HCT116 (cell line): ENCODE measurements around the gene ICA1L. TPM values are rescaled to one million over a fixed set of nuclear protein-coding genes. Genes with fewer than 3 reads are reported as not detected.

ENCODE experiments used
- ATAC-seq: fragments of 200-7000 bp; cut with Tn5 transposase; 2 replicates; pipeline ENCODE4 v1.9.1; 2020; ENCODE audit warnings: mild to moderate bottlenecking, moderate library complexity
- BruUV-seq: library from RNA; stranded (reverse); fragments of 400-500 nt; replicated peaks from 2 replicates; lab custom pipeline; 2021; lab: Mats Ljungman, UMichigan
- CTCF ChIA-PET: fragments of 300-600 bp; sonication (Branson Sonifier 250); formaldehyde crosslinking; loops from one replicate; lab custom pipeline; 2021; ENCODE audit warnings: antibody characterized with exemption; lab: Charles Lee
- POLR2A ChIA-PET: fragments of 300-600, 350-600 bp; sonication (Branson Sonifier 250); formaldehyde crosslinking; loops from one replicate; lab custom pipeline; 2021; ENCODE audit warnings: antibody characterized with exemption; lab: Charles Lee
- RAD21 ChIA-PET, 2 experiments: fragments of 300-600 bp; sonication (Branson Sonifier 250); formaldehyde crosslinking; loops; one replicate each; lab custom pipeline; 2023; ENCODE audit warnings: low total read pairs in 2 of 2; ENCODE audit not compliant: uncharacterized antibody in 2 of 2, unreplicated experiment in 2 of 2, low non-redundant PET in 1 of 2; lab: Charles Lee
- DNase-seq: peaks from one replicate; pipeline ENCODE4 v3.0.0-alpha.2; 2010; ENCODE audit warnings: low read depth, low spot score
- H2AFZ ChIP-seq: fragments of 200-600 bp; shearing (Covaris generic), sonication (generic); 2 replicates; pipeline ENCODE4 v1.6.1; 2017; ENCODE audit warnings: low read depth, mixed run types, mixed read lengths, antibody characterized with exemption, low read length; ENCODE audit not compliant: poor library complexity, severe bottlenecking
- H3K27ac ChIP-seq: 2 replicates; pipeline ENCODE4 v1.5.1; 2012; ENCODE audit warnings: low read depth, low read length
- H3K27me3 ChIP-seq: fragments of 200-600 bp; sonication (generic); 2 replicates; pipeline ENCODE4 v1.6.1; 2016; ENCODE audit warnings: mixed run types, low read length, mixed read lengths; ENCODE audit not compliant: insufficient read depth
- H3K36me3 ChIP-seq, 2 experiments: fragments of 200-500 bp in 1 of 2; fragments of 200-600 bp in 1 of 2; sonication (Bioruptor generic) in 1 of 2; sonication (generic) in 1 of 2; 2 replicates each; pipeline versions ENCODE4 v1.5.1 to v1.6.1; 2014 to 2016; ENCODE audit warnings: low read length in 2 of 2, inconsistent platforms in 1 of 2, mixed read lengths in 1 of 2, mixed run types in 1 of 2; ENCODE audit not compliant: insufficient read depth in 2 of 2, control insufficient read depth in 1 of 2
- H3K4me1 ChIP-seq, 2 experiments: fragments of 200-600 bp in 1 of 2; sonication (generic) in 1 of 2; 2 replicates each; pipeline versions ENCODE4 v1.5.1 to v1.6.1; 2012 to 2017; ENCODE audit warnings: low read length in 2 of 2, inconsistent platforms in 1 of 2, mild to moderate bottlenecking in 1 of 2, mixed read lengths in 1 of 2, mixed run types in 1 of 2, moderate library complexity in 1 of 2; ENCODE audit not compliant: insufficient read depth in 2 of 2, control insufficient read depth in 1 of 2
- H3K4me2 ChIP-seq: fragments of 200-600 bp; sonication (generic); 2 replicates; pipeline ENCODE4 v1.6.1; 2017; ENCODE audit warnings: mixed run types, low read length, mixed read lengths
- H3K4me3 ChIP-seq, 2 experiments: fragments of 200-600 bp in 1 of 2; sonication (generic) in 1 of 2; replicated peaks in 1 of 2; 2 replicates each; pipeline ENCODE4 v1.5.1; 2011 to 2016; ENCODE audit warnings: low read length in 2 of 2, control low read depth in 1 of 2, low read depth in 1 of 2, mild to moderate bottlenecking in 1 of 2, mixed read lengths in 1 of 2, mixed run types in 1 of 2
- H3K79me2 ChIP-seq: fragments of 200-600 bp; sonication (generic); 2 replicates; pipeline ENCODE4 v1.6.1; 2017; ENCODE audit warnings: mild to moderate bottlenecking, mixed run types, low read length, moderate library complexity, mixed read lengths; ENCODE audit not compliant: insufficient read depth
- H3K9ac ChIP-seq: fragments of 200-600 bp; sonication (generic); 2 replicates; pipeline ENCODE4 v1.6.1; 2016; ENCODE audit warnings: low read length, mixed read lengths
- H3K9me2 ChIP-seq: fragments of 200-600 bp; sonication (generic), shearing (Covaris generic); 2 replicates; pipeline ENCODE4 v1.6.1; 2017; ENCODE audit warnings: mixed run types, mild to moderate bottlenecking, moderate library complexity; ENCODE audit not compliant: insufficient read depth
- H3K9me3 ChIP-seq, 2 experiments: fragments of 200-500 bp in 1 of 2; fragments of 200-600 bp in 1 of 2; sonication (Bioruptor generic) in 1 of 2; sonication (generic) in 1 of 2; 2 replicates each; pipeline ENCODE4 v1.6.1; 2014 to 2017; ENCODE audit warnings: low read length in 2 of 2, mixed read lengths in 2 of 2, inconsistent platforms in 1 of 2, low read depth in 1 of 2, mild to moderate bottlenecking in 1 of 2, mixed run types in 1 of 2, moderate library complexity in 1 of 2; ENCODE audit not compliant: control insufficient read depth in 1 of 2, insufficient read depth in 1 of 2
- H4K20me1 ChIP-seq: fragments of 200-600 bp; sonication (generic), shearing (Covaris generic); 2 replicates; pipeline ENCODE4 v1.6.1; 2017; ENCODE audit warnings: mixed run types, mild to moderate bottlenecking, moderate library complexity; ENCODE audit not compliant: insufficient read depth
- CEBPB ChIP-seq: IDR thresholded peaks from 2 replicates; pipeline ENCODE4 v1.6.1; 2012; ENCODE audit warnings: low read depth
- ELF1 ChIP-seq: IDR thresholded peaks from 2 replicates; pipeline ENCODE4 v1.6.1; 2012; ENCODE audit warnings: low read depth, borderline replicate concordance
- EZH2 ChIP-seq: fragments of 200-600 bp; sonication (generic); IDR thresholded peaks from 2 replicates; pipeline ENCODE4 v1.6.1; 2017; ENCODE audit warnings: antibody characterized with exemption, mixed run types
- JUND ChIP-seq: IDR thresholded peaks from 2 replicates; pipeline ENCODE4 v1.6.1; 2012
- POLR2AphosphoS5 ChIP-seq: IDR thresholded peaks from 2 replicates; pipeline ENCODE4 v1.6.1; 2011; ENCODE audit warnings: mild to moderate bottlenecking, low read depth, low read length, moderate library complexity
- ZNF274 ChIP-seq: fragments of 200-500 bp; sonication (Bioruptor generic); IDR thresholded peaks from 2 replicates; pipeline ENCODE4 v1.6.1; 2014; ENCODE audit warnings: mild to moderate bottlenecking, low read depth, low read length, inconsistent platforms
- intact Hi-C: fragments of 100-400 bp; cut with micrococcal nuclease; formaldehyde crosslinking; loops from 2 replicates; pipeline ENCODE4 v1.10.0; 2022
- total RNA-seq: library from RNA; stranded (reverse); gene quantifications from one replicate; pipeline ENCODE4 v1.2.1, GENCODE V29; 2021; ENCODE audit not compliant: unreplicated experiment
- TF ChIP-seq, protein P1 (sequence below): IDR thresholded peaks from 2 replicates; pipeline ENCODE4 v1.6.1; 2012; ENCODE audit warnings: low read depth
- TF ChIP-seq, protein P2 (sequence below): IDR thresholded peaks from 2 replicates; pipeline ENCODE4 v1.6.1; 2011; ENCODE audit warnings: mild to moderate bottlenecking, low read length, moderate library complexity; ENCODE audit not compliant: insufficient replicate concordance; ENCODE audit errors: extremely low read depth
- TF ChIP-seq, protein P3 (sequence below): IDR thresholded peaks from 2 replicates; pipeline ENCODE4 v1.6.1; 2012

The ICA1L gene
- total RNA-seq, 1 experiment from 2014 or later = 2.5 TPM

DNA sequence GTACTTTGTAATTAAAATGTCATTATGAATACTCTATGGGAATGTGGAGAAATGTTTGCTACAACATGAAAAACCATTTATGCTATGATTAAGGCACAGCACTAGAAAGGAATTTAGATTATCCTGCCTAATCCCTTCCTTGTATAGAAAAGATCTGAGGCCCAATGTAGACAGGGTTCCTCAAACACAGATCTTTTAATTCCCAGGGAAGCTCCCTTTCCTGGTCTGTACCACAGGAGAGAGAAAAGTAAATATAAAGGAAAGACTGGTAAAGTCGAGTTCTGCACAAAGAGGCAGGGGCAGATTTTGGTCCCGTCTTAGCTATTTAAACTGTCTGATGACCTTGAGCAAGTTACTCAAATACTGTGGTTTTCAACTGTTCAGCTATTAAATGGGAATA lies 84.7 kb downstream of the ICA1L start:
- TF ChIP-seq, protein P1, sequence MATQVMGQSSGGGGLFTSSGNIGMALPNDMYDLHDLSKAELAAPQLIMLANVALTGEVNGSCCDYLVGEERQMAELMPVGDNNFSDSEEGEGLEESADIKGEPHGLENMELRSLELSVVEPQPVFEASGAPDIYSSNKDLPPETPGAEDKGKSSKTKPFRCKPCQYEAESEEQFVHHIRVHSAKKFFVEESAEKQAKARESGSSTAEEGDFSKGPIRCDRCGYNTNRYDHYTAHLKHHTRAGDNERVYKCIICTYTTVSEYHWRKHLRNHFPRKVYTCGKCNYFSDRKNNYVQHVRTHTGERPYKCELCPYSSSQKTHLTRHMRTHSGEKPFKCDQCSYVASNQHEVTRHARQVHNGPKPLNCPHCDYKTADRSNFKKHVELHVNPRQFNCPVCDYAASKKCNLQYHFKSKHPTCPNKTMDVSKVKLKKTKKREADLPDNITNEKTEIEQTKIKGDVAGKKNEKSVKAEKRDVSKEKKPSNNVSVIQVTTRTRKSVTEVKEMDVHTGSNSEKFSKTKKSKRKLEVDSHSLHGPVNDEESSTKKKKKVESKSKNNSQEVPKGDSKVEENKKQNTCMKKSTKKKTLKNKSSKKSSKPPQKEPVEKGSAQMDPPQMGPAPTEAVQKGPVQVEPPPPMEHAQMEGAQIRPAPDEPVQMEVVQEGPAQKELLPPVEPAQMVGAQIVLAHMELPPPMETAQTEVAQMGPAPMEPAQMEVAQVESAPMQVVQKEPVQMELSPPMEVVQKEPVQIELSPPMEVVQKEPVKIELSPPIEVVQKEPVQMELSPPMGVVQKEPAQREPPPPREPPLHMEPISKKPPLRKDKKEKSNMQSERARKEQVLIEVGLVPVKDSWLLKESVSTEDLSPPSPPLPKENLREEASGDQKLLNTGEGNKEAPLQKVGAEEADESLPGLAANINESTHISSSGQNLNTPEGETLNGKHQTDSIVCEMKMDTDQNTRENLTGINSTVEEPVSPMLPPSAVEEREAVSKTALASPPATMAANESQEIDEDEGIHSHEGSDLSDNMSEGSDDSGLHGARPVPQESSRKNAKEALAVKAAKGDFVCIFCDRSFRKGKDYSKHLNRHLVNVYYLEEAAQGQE = no peak
- TF ChIP-seq JUND = no peak
- BruUV-seq = no TSS peak
- DNase-seq = no peak
- ChIA-PET POLR2A (no interaction called here), CTCF (no interaction called here), RAD21 (no interaction called here)
- Histone ChIP-seq H4K20me1 (no peaks in the 10 kb centered on the region), H3K9me2 (no peaks in the 10 kb centered on the region), H3K36me3 (no peaks in the 10 kb centered on the region), H2AFZ (no peak overlapping the region), H3K4me3 (no peak overlapping the region), H3K79me2 (no peaks in the 10 kb centered on the region), H3K27ac (no peak overlapping the region), H3K27me3 (no peaks in the 10 kb centered on the region), H3K9ac (no peak overlapping the region), H3K9me3 (no peaks in the 10 kb centered on the region), H3K4me1 (no peaks in the 10 kb centered on the region), H3K4me2 (no peak overlapping the region)
- intact Hi-C loops = no loop called here
- no peak for ATAC-seq

DNA sequence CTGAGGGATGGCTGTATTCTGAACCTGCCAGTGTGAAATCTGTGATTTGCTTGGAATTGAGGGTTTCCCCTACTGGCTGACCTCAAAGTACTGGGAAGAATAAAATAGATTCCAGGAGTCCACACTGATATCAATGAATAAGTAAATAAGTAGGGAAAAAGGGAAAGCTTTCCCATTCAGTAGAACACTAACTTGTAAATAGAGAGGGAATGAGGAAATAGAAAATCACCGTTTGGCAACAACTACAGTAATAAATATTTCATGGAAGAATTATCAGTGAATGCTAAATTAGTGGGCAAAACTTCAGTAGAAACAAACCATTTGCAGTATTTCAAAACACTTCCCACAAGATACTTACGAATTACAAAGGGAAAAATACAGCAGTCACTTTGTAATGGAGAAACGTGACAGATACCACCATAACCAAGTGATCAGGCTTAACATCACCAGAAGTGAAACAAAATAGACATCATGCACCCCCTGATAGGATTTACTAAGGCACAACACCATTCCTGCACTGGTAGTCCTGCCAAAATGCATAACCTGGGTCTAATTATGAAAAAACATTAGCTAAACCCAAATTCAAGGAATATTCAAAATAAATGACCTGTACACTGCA lies 88.5 kb downstream of the ICA1L start:
- Histone ChIP-seq H3K4me3 (no peak overlapping the region), H2AFZ (no peak overlapping the region), H3K79me2 (no peaks in the 10 kb centered on the region), H3K27me3 (no peaks in the 10 kb centered on the region), H3K9ac (no peak overlapping the region), H4K20me1 (no peaks in the 10 kb centered on the region), H3K27ac (no peak overlapping the region), H3K4me2 (no peak overlapping the region), H3K9me3 (no peaks in the 10 kb centered on the region), H3K4me1 (peaks cover 2 to 16% of the 10 kb centered on the region in 2 experiments; a peak in 3 of 4 replicates), H3K36me3 (no peaks in the 10 kb centered on the region), H3K9me2 (no peaks in the 10 kb centered on the region)
- intact Hi-C loops = no loop called here
- no peak for DNase-seq
- ChIA-PET CTCF (no interaction called here), POLR2A (no interaction called here), RAD21 (no interaction called here)
- ATAC-seq = no peak
- no TSS peak for BruUV-seq
- no peak for TF ChIP-seq POLR2AphosphoS5
- TF ChIP-seq, protein P1 = no peak
- TF ChIP-seq, protein P2, sequence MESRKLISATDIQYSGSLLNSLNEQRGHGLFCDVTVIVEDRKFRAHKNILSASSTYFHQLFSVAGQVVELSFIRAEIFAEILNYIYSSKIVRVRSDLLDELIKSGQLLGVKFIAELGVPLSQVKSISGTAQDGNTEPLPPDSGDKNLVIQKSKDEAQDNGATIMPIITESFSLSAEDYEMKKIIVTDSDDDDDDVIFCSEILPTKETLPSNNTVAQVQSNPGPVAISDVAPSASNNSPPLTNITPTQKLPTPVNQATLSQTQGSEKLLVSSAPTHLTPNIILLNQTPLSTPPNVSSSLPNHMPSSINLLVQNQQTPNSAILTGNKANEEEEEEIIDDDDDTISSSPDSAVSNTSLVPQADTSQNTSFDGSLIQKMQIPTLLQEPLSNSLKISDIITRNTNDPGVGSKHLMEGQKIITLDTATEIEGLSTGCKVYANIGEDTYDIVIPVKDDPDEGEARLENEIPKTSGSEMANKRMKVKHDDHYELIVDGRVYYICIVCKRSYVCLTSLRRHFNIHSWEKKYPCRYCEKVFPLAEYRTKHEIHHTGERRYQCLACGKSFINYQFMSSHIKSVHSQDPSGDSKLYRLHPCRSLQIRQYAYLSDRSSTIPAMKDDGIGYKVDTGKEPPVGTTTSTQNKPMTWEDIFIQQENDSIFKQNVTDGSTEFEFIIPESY = no peak
- no peak for TF ChIP-seq EZH2
- TF ChIP-seq ZNF274 = no peak
- no peak for TF ChIP-seq ELF1
- TF ChIP-seq, protein P3, sequence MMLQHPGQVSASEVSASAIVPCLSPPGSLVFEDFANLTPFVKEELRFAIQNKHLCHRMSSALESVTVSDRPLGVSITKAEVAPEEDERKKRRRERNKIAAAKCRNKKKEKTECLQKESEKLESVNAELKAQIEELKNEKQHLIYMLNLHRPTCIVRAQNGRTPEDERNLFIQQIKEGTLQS = no peak
- TF ChIP-seq CEBPB = no peak
